Activated CD8-positive, alpha-beta memory T cell treated with anti-CD3 and anti-CD28 coated beads for 48 hours (primary cell): ENCODE data around the gene RNF227.
A peak's percentile ranks its signal among the peaks of the same experiment; 100 is the strongest.

Experiments used
- DNase-seq, 3 experiments: peaks; one replicate each; pipeline ENCODE4 v3.0.0-alpha.2; 2020; ENCODE audit warnings: low read depth in 2 of 3, low spot score in 2 of 3

Gene RNF227

GRCh38 chr17:7930841-7931631 lies 14.9 kb upstream of the RNF227 start:
- no peak for DNase-seq

- no peak for DNase-seq
Measured at GRCh38 chr17:7929158-7930023, 13.3 kb upstream of the RNF227 start, which contains the start of gene KCNAB3. TSS of gene KCNAB3 (minus strand) at chr17:7929856. CDS start at chr17:7929435, 421 bp downstream.

GRCh38 chr17:7927596-7927995 lies 11.5 kb upstream of the RNF227 start:
- no peak for DNase-seq

- DNase-seq = peak; percentile 40 to 55 (median 41)
Measured at GRCh38 chr17:7922845-7923628, 6.9 kb upstream of the RNF227 start.

GRCh38 chr17:7922269-7922844 lies 6.3 kb upstream of the RNF227 start:
- no peak for DNase-seq

GRCh38 chr17:7916808-7917207 lies 719 bp upstream of the RNF227 start:
- no peak for DNase-seq

- no peak for DNase-seq
Measured at GRCh38 chr17:7916385-7916682, 245 bp upstream of the RNF227 start.

- DNase-seq = no peak
Measured at GRCh38 chr17:7915179-7915610, 894 bp downstream of the RNF227 start.

- no peak for DNase-seq
Measured at GRCh38 chr17:7912927-7913524, 3.1 kb downstream of the RNF227 start.

- no peak for DNase-seq
Measured at GRCh38 chr17:7911116-7911515, 5.0 kb downstream of the RNF227 start.

- DNase-seq = no peak
Measured at GRCh38 chr17:7910711-7911110, 5.4 kb downstream of the RNF227 start.

GRCh38 chr17:7910281-7910680 lies 5.8 kb downstream of the RNF227 start:
- no peak for DNase-seq

- no peak for DNase-seq
Measured at GRCh38 chr17:7909089-7909488, 7.0 kb downstream of the RNF227 start.

GRCh38 chr17:7903154-7904103 lies 12.7 kb downstream of the RNF227 start:
- DNase-seq = no peak

- DNase-seq = no peak
Measured at GRCh38 chr17:7897773-7898172, 18.3 kb downstream of the RNF227 start.

GRCh38 chr17:7897090-7897489 lies 19.0 kb downstream of the RNF227 start:
- DNase-seq = no peak

- no peak for DNase-seq
Measured at GRCh38 chr17:7894866-7895265, 21.2 kb downstream of the RNF227 start.

GRCh38 chr17:7894226-7894625 lies 21.9 kb downstream of the RNF227 start:
- DNase-seq = no peak

- no peak for DNase-seq
Measured at GRCh38 chr17:7893187-7893880, 22.8 kb downstream of the RNF227 start.
